Activated CD4-positive, alpha-beta T cell treated with anti-CD3 and anti-CD28 coated beads, Interleukin-2, amount 50 U/mL, for 24 hours (primary cell): ENCODE results near the gene MEF2C.
A peak's percentile ranks its signal among the peaks of the same experiment; 100 is the strongest.

Experiments used
- DNase-seq, 2 donors: peaks; one replicate each; pipeline ENCODE4 v3.0.0-alpha.2; 2020; ENCODE audit warnings: low read depth in 1 of 2, low spot score in 1 of 2

MEF2C gene

DNA sequence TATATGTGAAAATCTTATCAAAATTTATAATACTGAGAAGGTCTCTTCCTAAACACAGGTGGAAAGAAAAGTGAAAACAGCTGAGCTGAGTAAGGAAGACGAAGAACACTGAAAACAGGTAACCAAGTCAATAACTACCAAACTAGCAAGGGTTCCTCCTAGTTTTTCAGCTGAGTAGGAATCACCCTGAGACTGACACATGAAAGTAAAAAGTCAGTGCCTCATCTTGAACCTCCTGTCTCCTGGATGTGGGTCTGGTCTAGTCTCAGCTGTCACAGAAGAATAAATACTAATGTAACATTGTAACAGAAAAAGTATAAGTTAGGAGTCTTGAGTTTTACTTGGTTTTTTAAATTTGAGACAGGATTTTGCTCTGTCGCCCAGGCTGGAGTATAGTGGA, 121.0 kb downstream of the MEF2C start:
- DNase-seq, result no peak

DNA sequence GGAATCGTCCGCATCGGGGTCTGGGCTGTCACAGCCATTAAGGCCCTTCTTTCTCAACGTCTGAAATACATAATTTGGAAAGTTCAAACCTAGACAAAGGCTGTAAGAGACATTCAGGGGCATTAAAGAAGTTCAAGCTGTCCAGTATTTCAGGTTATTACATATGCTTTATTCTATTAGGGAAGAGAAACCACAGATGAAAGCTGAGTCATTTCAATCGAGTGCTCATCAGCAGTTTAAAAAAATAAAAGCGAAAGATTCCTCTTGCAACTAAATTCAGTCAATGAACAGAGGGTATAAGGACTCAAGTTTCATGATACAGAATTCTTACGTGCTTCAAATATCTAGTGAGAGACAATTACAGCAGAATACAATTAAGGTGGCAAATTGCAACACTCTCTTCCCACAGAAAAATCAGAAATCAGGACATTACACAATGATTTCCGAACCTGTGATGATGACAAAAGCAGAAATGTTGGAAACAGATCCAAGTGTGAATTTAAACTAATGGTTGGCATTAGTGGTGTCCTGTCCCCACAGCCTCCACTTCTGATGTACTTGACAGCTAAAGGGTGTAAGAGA, 121.6 kb downstream of the MEF2C start:
- DNase-seq, result no peak

GRCh38 chr5:88760527-88760926, 122.5 kb downstream of the MEF2C start:
- DNase-seq, result no peak

DNA sequence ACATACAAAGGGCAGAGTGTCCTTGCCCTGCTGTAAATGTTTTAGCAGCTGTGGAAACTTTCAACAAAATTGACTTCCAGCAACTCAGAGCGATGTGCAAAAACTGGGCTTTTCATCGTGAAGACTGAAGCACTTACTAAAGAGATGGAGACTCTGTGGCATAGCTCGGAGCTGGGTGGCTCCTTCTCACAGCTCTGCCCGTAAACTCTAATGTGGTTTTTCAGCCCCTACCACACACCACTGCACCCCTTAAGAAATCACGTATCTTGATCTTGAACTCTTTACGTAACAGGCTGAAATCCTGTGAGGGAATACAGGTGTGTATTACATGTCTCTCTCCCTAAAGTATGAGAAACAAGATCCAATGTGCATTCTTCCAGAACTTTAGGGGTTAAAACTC, 124.4 kb downstream of the MEF2C start:
- no peak for DNase-seq

DNA sequence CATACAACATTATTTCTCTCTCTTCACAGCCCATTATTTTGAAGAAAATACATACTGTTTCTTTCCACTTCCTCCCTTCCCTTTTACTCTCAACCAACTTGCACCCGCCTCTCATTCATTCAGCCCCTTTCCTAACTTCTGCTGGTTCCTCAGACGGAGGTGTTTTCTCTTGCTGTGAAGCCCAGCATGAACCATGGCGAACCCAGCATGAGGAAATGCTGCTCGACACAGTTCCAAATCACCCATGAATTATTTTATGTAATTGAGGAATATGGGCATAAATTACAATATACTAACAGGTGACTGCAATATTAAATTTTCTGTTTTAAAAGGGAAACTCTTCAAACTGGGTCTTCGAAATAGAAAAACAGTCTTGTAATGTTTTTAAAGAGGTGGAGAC, 124.8 kb downstream of the MEF2C start:
- DNase-seq, result no peak

GRCh38 chr5:88756953-88757352, 126.0 kb downstream of the MEF2C start:
- no peak for DNase-seq

DNA sequence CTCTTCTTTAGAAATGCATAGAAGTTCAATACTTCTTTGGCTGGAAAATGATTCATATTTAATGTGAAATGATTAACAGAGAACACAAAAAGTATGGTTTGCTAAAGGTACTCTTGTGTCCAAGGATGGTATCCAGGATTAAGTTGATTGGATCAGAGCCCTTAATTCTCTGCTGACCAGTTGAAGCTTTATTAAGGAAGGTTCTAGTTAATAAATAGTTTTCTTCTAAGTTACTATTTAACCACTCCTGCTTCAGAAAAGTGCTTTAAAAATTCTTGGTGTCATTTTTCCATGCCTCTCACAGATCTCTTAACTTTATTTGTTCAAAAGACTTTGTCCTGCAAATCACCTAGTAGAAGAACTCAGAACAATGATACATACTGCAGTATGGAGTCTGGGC, 134.3 kb downstream of the MEF2C start:
- DNase-seq, result no peak

GRCh38 chr5:88746438-88746882, 136.5 kb downstream of the MEF2C start:
- no peak for DNase-seq

DNA sequence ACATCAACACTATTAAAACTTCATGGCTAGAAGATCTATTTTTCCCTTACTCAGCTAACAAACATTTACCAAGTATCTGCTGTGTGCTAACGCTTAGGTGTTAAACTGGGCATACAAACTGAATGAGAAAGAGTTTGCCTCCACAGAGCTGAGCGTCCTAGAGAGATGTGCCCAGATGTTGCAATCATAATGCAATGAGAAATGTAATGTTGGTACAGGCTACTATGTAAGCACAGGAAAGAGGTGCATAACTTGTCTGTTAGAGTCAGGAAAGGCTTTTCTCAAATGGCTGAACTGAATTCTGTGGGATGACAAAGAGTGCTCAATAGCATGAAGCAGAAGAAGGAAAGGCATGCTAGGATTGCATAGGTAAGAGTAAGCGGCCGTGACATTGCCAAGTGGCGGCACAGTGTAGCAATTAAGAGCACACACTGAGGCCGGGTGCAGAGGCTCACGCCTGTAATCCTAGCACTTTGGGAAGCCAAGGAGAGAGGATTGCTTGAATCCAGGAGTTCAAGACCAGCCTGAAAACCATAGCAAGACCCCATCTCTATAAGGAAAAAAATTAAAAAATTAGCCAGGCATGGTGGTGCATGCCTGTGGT, 137.8 kb downstream of the MEF2C start:
- no peak for DNase-seq

GRCh38 chr5:88743231-88743834, 139.7 kb downstream of the MEF2C start:
- no peak for DNase-seq

DNA sequence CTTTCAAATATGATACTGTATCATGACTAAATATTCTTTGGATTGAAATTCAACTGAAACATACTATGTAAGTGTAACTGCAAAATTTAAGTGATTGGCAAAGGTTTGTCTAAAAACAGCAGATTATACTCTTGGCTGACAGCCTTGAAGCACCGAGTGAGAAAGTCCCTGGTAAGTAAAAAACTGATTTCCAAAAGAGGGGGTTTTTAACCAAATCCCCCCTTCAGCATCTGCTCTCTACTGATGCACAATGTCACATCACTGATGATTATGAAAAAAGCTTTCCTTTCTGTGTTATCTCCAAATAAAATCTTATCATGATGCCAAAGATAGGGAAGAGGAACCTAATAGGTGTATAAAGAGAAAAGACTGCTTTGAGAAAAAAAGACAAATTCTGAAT, 141.0 kb downstream of the MEF2C start:
- no peak for DNase-seq

- no peak for DNase-seq
Observed at GRCh38 chr5:88740604-88741185, 142.3 kb downstream of the MEF2C start.

DNA sequence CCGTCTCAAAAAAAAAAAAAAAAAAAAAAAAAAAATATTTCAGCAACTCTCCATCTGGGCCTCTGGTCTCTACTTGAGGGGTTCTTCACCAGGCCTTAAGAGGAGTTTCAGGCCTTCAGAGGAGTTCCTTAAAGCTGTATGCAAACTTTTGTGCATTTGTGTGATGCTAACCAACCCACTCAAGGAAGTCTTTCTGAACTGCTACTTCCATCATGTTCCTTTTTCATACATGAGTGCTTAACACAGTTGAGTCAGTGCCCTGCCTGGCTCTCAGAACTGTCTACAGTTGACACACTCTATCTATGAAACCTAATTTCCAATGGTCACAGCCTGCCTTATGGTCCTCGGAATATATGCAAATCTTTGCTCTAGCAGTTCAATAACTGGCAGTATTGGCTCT, 146.5 kb downstream of the MEF2C start:
- DNase-seq, result no peak

DNA sequence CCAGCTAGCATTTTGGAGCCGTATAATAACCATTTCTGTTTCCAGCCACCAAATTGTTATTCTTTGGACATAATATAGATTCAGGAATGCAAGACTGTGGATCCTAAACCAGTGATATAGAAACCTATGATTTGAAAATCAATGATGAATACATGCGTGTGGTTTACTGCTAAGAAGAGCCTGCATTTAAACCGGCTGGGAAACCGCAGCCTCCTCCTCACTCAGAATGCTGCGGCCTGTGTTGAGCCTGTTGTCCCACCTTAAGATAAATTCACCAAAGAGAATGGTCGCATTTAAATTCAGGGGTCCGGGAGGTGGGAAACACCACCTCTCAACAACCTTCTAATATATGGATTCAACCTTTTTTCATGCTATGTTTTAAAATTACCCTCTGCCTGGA, 148.0 kb downstream of the MEF2C start:
- no peak for DNase-seq

DNA sequence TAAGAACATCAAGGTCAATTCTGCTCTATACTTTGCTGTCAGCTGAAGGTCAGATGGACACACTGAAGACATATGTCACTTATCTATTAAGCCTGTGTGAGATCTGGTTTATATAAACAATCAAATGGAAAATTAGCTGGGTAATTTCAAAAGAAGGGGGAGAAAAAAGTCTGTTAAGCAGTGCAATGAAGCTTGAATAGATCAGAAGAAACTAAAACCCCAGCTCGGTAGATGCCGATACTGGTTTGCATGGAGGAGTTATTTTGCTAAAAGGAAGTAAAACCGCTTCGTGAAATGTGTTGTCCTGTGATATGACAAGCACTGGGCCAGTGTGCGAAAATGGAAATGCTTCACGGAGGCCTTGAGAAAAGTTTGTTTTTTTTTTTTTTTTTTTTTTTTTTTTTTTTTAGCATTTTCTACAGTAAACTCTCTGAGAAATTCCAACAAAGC, 148.8 kb downstream of the MEF2C start:
- DNase-seq, result no peak

GRCh38 chr5:88732862-88733261, 150.1 kb downstream of the MEF2C start:
- DNase-seq, result no peak

DNA sequence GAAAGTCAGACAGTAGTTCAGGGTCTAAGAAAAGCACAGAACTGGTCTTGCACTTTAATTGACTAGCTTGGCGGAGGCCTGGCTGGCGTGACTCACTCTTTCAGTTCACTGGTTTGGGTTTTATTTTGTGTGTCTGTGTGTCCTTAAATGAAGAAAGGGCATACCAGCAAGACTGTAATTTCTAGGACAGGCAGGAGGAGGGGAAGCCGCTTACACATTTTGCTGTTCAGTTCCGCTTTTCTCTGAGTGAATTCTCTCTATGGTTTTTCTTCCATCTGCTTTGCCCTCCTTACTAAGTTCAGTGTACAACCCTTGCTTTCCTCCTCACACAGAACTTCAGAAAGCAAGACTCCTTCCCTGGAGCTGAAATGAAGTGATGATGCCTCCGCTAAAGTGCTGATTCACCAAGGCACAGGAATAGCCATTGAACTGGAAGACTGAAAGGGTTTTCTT, 150.8 kb downstream of the MEF2C start:
- DNase-seq, result no peak

DNA sequence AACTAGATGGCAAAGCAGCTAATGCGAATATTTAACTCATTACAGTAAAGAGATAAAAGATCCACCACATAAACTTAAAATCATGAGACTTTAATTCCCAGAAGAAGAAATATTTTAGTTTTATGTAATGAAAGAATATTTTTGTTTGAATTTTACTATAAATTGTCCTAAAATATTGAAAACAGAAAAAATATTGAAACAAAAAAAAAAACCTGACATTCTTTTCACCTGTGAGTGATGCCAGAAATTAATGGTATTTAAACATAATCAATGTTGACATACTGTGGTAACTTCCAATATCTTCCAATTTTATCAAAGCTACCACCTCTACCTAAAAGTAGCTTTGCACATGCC, 153.2 kb downstream of the MEF2C start:
- no peak for DNase-seq

GRCh38 chr5:88729084-88729828, 153.7 kb downstream of the MEF2C start:
- DNase-seq, result peak in 1 of 2 donors; percentile 62

DNA sequence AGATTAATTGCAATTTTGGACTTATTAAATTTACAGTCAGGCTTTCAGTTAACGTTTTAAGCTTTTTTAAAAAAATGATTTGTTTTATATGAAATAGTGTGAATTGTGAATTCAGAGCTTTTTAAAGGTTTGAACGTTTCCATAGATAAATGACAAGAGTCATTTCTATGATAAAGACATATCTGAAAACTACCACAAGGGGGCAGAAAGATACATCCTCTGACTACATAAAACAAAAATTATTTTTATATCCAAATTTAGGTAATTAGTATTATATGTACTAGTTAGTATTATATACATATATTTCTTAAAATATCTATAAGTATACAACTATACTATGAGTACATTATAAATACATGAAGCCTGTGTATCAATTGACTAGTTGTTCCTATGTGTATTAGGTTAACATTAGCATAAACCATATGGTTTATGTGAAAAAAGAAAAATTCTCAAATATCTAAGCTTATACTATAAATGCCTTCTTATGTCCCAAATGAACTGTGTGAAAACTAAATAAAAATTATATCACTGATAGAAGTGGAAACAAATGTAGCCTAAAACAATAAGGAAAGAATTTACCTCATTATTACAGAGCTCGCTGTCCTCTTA, 155.2 kb downstream of the MEF2C start:
- no peak for DNase-seq

DNA sequence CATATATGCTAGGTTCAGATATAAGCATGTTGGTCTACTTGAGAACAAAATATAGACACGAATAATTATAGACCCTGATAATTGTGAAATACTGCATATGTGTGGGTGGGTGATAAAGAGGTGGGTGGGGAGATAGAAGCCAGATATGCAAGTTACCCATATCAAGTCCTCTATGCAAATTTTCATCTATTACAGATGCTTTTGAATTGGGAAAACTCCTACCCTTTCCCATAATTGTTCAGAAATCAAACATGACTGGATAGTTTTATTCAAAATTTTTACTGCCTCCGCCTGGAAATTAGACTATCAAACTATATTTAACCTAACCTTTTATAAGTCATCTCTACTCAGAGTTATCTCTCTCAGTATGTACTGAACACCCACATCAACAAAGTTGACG, 157.5 kb downstream of the MEF2C start:
- DNase-seq, result no peak
